HL-60 (cell line): Measurements from ENCODE around the gene NPR2.
A peak's percentile ranks its signal among the peaks of the same experiment; 100 is the strongest.

Experiments
- DNase-seq, 2 experiments: peaks; one replicate each; pipeline ENCODE4 v3.0.0-alpha.2; 2010 to 2020; ENCODE audit warnings: low read depth in 1 of 2, low spot score in 1 of 2
- H3K27ac ChIP-seq: fragments of 250-450 bp; sonication (Bioruptor Pico); replicated peaks from 2 replicates; pipeline ENCODE4 v1.5.1; 2020; ENCODE audit warnings: mild to moderate bottlenecking, moderate library complexity
- H3K27me3 ChIP-seq: fragments of 250-450 bp; sonication (Bioruptor Pico); 2 replicates; pipeline ENCODE4 v1.5.1; 2021; ENCODE audit warnings: mild to moderate bottlenecking, moderate library complexity; ENCODE audit not compliant: insufficient read depth, poor library complexity, severe bottlenecking
- H3K4me3 ChIP-seq: replicated peaks from 2 replicates; pipeline ENCODE4 v1.5.1; 2011; ENCODE audit warnings: mild to moderate bottlenecking, control low read depth, low read length; ENCODE audit not compliant: insufficient read depth
- GABPA ChIP-seq: IDR thresholded peaks from 2 replicates; pipeline ENCODE4 v1.6.1; 2012; ENCODE audit warnings: low read depth
- POLR2AphosphoS5 ChIP-seq: IDR thresholded peaks from 2 replicates; pipeline ENCODE4 v1.6.1; 2012; ENCODE audit warnings: low read depth
- REST ChIP-seq: IDR thresholded peaks from 2 replicates; pipeline ENCODE4 v1.6.1; 2012; ENCODE audit warnings: low read depth; ENCODE audit not compliant: insufficient replicate concordance
- SPI1 ChIP-seq: IDR thresholded peaks from 2 replicates; pipeline ENCODE4 v1.6.1; 2012; ENCODE audit warnings: low read depth, mild to moderate bottlenecking, borderline replicate concordance
- TF ChIP-seq, protein P1 (sequence below): IDR thresholded peaks from one replicate; pipeline ENCODE4 v1.5.1; 2011; ENCODE audit warnings: low read length, control low read depth, inconsistent platforms; ENCODE audit not compliant: insufficient read depth

The NPR2 gene

DNA sequence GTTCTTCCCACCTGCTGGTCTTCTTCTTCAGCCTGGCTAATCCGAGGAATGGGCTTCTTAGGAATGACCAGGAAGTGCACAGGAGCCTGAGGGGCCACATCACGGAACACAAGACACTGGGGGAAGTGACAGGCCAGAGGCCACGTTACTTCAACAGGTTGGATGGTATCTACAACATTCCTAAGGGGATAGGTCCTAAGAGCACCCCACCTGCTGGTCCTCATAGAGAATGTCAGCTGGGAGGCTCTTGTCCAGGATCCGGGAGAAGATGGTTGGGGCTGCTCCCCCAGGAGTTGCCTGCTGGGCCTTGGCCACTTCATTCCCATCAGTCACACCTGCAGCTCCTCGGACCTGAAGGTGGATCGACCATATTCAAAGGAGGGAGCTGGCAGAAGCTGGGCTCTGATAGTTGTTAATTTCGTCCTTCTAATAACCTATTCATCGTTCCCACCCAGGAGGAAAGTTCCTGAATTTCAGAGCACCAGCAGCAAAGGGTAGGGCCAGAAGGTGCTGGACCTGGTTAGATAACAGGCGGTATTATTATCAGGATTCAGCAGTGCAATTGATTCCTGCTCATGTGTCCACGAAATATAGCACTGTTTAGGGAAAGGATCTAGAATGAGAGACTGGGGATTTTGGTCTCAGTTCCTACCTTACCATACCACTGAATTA, 22.2 kb downstream of the NPR2 start:
- Histone ChIP-seq H3K4me3 (no peak overlapping the region), H3K27ac (peak overlapping the region; percentile 94), H3K27me3 (no peaks in the 10 kb centered on the region)
- TF ChIP-seq SPI1 (no peak), POLR2AphosphoS5 (no peak), GABPA (no peak), REST (no peak)
- TF ChIP-seq, protein P1, sequence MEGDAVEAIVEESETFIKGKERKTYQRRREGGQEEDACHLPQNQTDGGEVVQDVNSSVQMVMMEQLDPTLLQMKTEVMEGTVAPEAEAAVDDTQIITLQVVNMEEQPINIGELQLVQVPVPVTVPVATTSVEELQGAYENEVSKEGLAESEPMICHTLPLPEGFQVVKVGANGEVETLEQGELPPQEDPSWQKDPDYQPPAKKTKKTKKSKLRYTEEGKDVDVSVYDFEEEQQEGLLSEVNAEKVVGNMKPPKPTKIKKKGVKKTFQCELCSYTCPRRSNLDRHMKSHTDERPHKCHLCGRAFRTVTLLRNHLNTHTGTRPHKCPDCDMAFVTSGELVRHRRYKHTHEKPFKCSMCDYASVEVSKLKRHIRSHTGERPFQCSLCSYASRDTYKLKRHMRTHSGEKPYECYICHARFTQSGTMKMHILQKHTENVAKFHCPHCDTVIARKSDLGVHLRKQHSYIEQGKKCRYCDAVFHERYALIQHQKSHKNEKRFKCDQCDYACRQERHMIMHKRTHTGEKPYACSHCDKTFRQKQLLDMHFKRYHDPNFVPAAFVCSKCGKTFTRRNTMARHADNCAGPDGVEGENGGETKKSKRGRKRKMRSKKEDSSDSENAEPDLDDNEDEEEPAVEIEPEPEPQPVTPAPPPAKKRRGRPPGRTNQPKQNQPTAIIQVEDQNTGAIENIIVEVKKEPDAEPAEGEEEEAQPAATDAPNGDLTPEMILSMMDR: no peak
- DNase-seq: peak in 1 of 2 experiments; percentile 28

GRCh38 chr9:35814106-35814840, 22.9 kb downstream of the NPR2 start:
- Histone ChIP-seq H3K27me3 (no peaks in the 10 kb centered on the region), H3K4me3 (peak overlapping the region; percentile 71), H3K27ac (peak overlapping the region; percentile 94)
- no peak for TF ChIP-seq SPI1
- no peak for TF ChIP-seq GABPA
- TF ChIP-seq, protein P1: peak; percentile 24
- no peak for TF ChIP-seq POLR2AphosphoS5
- DNase-seq: peak in 1 of 2 experiments; percentile 65

GRCh38 chr9:35814841-35815543, 23.6 kb downstream of the NPR2 start, which contains the start of gene HINT2:
Gene HINT2, minus strand, starts transcription at chr9:35815042. Its CDS starts 63 bp downstream, at chr9:35814979.
- peak within 1 kb of the TSS; percentile 71 for H3K4me3 ChIP-seq
- DNase-seq: peak; percentile 93 to 98
- TF ChIP-seq SPI1: no peak
- TF ChIP-seq, protein P1: no peak
- TF ChIP-seq POLR2AphosphoS5: peak; percentile 83; the same call in 1 of the 2 replicates
- no peak for TF ChIP-seq GABPA
- peak; percentile 72 for TF ChIP-seq REST
- no peaks in the 10 kb centered on the region for H3K27me3 ChIP-seq
- peak within 1 kb of the TSS; percentile 94 for H3K27ac ChIP-seq
